Hepatocyte (in vitro differentiated cells): ENCODE results near the gene CEP89. TPM values are rescaled to one million over a fixed set of nuclear protein-coding genes. Genes with fewer than 3 reads are reported as not detected.

Experiments used
- DNase-seq: peaks from one replicate; pipeline ENCODE4 v3.0.0-alpha.2; 2016; ENCODE audit warnings: low spot score
- H2AFZ ChIP-seq: fragments of 200-600 bp; sonication (generic); 2 replicates; pipeline ENCODE4 v1.6.0; 2016; ENCODE audit warnings: antibody characterized with exemption, mild to moderate bottlenecking
- H3K27ac ChIP-seq: fragments of 200-600 bp; sonication (generic); 2 replicates; pipeline ENCODE4 v1.5.1; 2016; ENCODE audit warnings: mild to moderate bottlenecking
- H3K27me3 ChIP-seq: fragments of 200-600 bp; sonication (generic); 2 replicates; pipeline ENCODE4 v1.6.1; 2016
- H3K36me3 ChIP-seq: fragments of 200-600 bp; sonication (generic); replicated peaks from 2 replicates; pipeline ENCODE4 v1.5.1; 2016; ENCODE audit warnings: low read depth; ENCODE audit not compliant: insufficient read depth
- H3K4me1 ChIP-seq: fragments of 200-600 bp; sonication (generic); 2 replicates; pipeline ENCODE4 v1.5.1; 2016; ENCODE audit warnings: mild to moderate bottlenecking, moderate library complexity; ENCODE audit not compliant: insufficient read depth
- H3K4me2 ChIP-seq: fragments of 200-600 bp; sonication (generic); 2 replicates; pipeline ENCODE4 v1.6.0; 2016
- H3K4me3 ChIP-seq: fragments of 200-600 bp; sonication (generic); 2 replicates; pipeline ENCODE4 v1.5.1; 2016; ENCODE audit warnings: mild to moderate bottlenecking
- H3K79me2 ChIP-seq: fragments of 200-600 bp; sonication (generic); 2 replicates; pipeline ENCODE4 v1.6.0; 2017; ENCODE audit warnings: mild to moderate bottlenecking
- H3K9me2 ChIP-seq: fragments of 200-600 bp; sonication (generic); replicated peaks from 2 replicates; pipeline ENCODE4 v1.6.0; 2017; ENCODE audit warnings: mild to moderate bottlenecking; ENCODE audit not compliant: insufficient read depth
- H3K9me3 ChIP-seq: fragments of 200-600 bp; sonication (generic); 2 replicates; pipeline ENCODE4 v1.5.1; 2016; ENCODE audit warnings: low read depth, mild to moderate bottlenecking
- H4K20me1 ChIP-seq: fragments of 200-600 bp; sonication (generic); 2 replicates; pipeline ENCODE4 v1.6.0; 2016; ENCODE audit warnings: mild to moderate bottlenecking; ENCODE audit not compliant: insufficient read depth, poor library complexity, severe bottlenecking
- CTCF ChIP-seq: fragments of 200-600 bp; sonication (generic); IDR thresholded peaks from 2 replicates; pipeline ENCODE4 v1.5.1; 2016; ENCODE audit warnings: antibody characterized with exemption, mild to moderate bottlenecking; ENCODE audit not compliant: poor library complexity
- EZH2 ChIP-seq: fragments of 200-600 bp; sonication (generic); IDR thresholded peaks from 2 replicates; pipeline ENCODE4 v1.6.1; 2016; ENCODE audit warnings: antibody characterized with exemption, mild to moderate bottlenecking, borderline replicate concordance
- EZH2phosphoT487 ChIP-seq: fragments of 200-600 bp; sonication (generic); IDR thresholded peaks from one replicate; pipeline ENCODE4 v1.6.1; 2018; ENCODE audit warnings: antibody characterized with exemption, mild to moderate bottlenecking, low read depth, moderate library complexity; ENCODE audit not compliant: unreplicated experiment, severe bottlenecking
- WGBS: methylation state at CpG from one replicate; pipeline ENCODE4 v1.1.6; 2016; ENCODE audit warnings: low lambda C conversion rate; ENCODE audit errors: missing lambda C conversion rate; 5-methylcytosine and 5-hydroxymethylcytosine counted together
- polyA plus RNA-seq: library from polyadenylated mRNA; unstranded; fragments of >200 nt; fragmentation: Nextera tagmentation; extraction: Ambion mirVana; gene quantifications from 2 replicates; pipeline ENCODE4 v1.2.1, GENCODE V29; 2016
- total RNA-seq: library from RNA; depleted of rRNA; stranded (reverse); fragments of >200 nt; gene quantifications from 2 replicates; pipeline ENCODE4 v1.2.3, GENCODE V29; 2014

CEP89 gene
- total and polyA plus RNA-seq, 2 experiments from 2014 or later, result 12.1 to 16.4 TPM

GRCh38 chr19:32862173-32862572, 109.6 kb downstream of the CEP89 start:
- Histone ChIP-seq H3K36me3 (no peaks in the 10 kb centered on the region), H3K79me2 (no peaks in the 10 kb centered on the region)
- WGBS, result 94% methylated on average over 19 of the region's 19 CpGs

GRCh38 chr19:32861596-32861995, 110.2 kb downstream of the CEP89 start:
- WGBS, result 98% methylated on average over 3 of the region's 3 CpGs
- H3K36me3 ChIP-seq, result no peaks in the 10 kb centered on the region
- no peak for DNase-seq
- no peak overlapping the region for H3K4me3 ChIP-seq
- no peaks in the 10 kb centered on the region for H3K9me2 ChIP-seq
- TF ChIP-seq EZH2phosphoT487, result no peak
- no peak for TF ChIP-seq CTCF
- no peak for TF ChIP-seq EZH2
- H3K4me2 ChIP-seq, result no peak overlapping the region
- H3K9me3 ChIP-seq, result no peaks in the 10 kb centered on the region
- no peaks in the 10 kb centered on the region for H3K27me3 ChIP-seq
- H3K4me1 ChIP-seq, result no peaks in the 10 kb centered on the region
- no peak overlapping the region for H3K27ac ChIP-seq
- no peaks in the 10 kb centered on the region for H3K79me2 ChIP-seq
- H4K20me1 ChIP-seq, result no peaks in the 10 kb centered on the region
- H2AFZ ChIP-seq, result no peak overlapping the region

More at GRCh38 chr19:32862173-32862572, 109.6 kb downstream of the CEP89 start:
- Histone ChIP-seq H2AFZ (no peak overlapping the region), H3K9me3 (no peaks in the 10 kb centered on the region), H3K4me1 (no peaks in the 10 kb centered on the region), H3K4me2 (no peak overlapping the region), H3K4me3 (no peak overlapping the region), H3K27me3 (no peaks in the 10 kb centered on the region), H4K20me1 (no peaks in the 10 kb centered on the region), H3K27ac (no peak overlapping the region), H3K9me2 (no peaks in the 10 kb centered on the region)
- DNase-seq, result no peak
- TF ChIP-seq EZH2 (no peak), CTCF (no peak), EZH2phosphoT487 (no peak)

GRCh38 chr19:32859591-32859990, 112.2 kb downstream of the CEP89 start:
- H3K9me3 ChIP-seq, result no peaks in the 10 kb centered on the region
- no peak overlapping the region for H3K4me2 ChIP-seq
- no peaks in the 10 kb centered on the region for H3K27me3 ChIP-seq
- H2AFZ ChIP-seq, result no peak overlapping the region
- no peak overlapping the region for H3K27ac ChIP-seq
- H4K20me1 ChIP-seq, result no peaks in the 10 kb centered on the region
- TF ChIP-seq EZH2 (no peak), CTCF (no peak), EZH2phosphoT487 (no peak)
- no peaks in the 10 kb centered on the region for H3K79me2 ChIP-seq
- no peaks in the 10 kb centered on the region for H3K36me3 ChIP-seq
- no peaks in the 10 kb centered on the region for H3K9me2 ChIP-seq
- no peaks in the 10 kb centered on the region for H3K4me1 ChIP-seq
- WGBS, result over 99% methylated on average over 16 of the region's 19 CpGs
- no peak for DNase-seq
- no peak overlapping the region for H3K4me3 ChIP-seq

GRCh38 chr19:32858559-32858958, 113.2 kb downstream of the CEP89 start:
- DNase-seq, result no peak
- Histone ChIP-seq H3K79me2 (no peaks in the 10 kb centered on the region), H3K4me3 (no peak overlapping the region), H2AFZ (no peak overlapping the region), H3K9me3 (no peaks in the 10 kb centered on the region), H3K4me2 (no peak overlapping the region), H3K27ac (no peak overlapping the region), H3K36me3 (no peaks in the 10 kb centered on the region), H4K20me1 (no peaks in the 10 kb centered on the region), H3K27me3 (no peaks in the 10 kb centered on the region), H3K9me2 (no peaks in the 10 kb centered on the region), H3K4me1 (no peaks in the 10 kb centered on the region)
- WGBS, result 95% methylated on average over 10 of the region's 10 CpGs
- TF ChIP-seq CTCF, result no peak
- no peak for TF ChIP-seq EZH2
- no peak for TF ChIP-seq EZH2phosphoT487
